ENCODE results near the gene FAM13A.
"Not testable (repeated sequence)": the region's sequence is repeated elsewhere in the genome, so short reads cannot be mapped to it uniquely, and the experiment has no call there.

FAM13A gene

GRCh38 chr4:88958080-88958479 is 98.9 kb downstream of the FAM13A start:
- no peak for DNase-seq (ENCODE audit: low spot score)

- no peak for DNase-seq (ENCODE audit: low spot score)
Measured at GRCh38 chr4:88957570-88957969, 99.4 kb downstream of the FAM13A start.

- DNase-seq (ENCODE audit: low spot score): no peak
Measured at GRCh38 chr4:88955580-88956380, 101.2 kb downstream of the FAM13A start.

GRCh38 chr4:88953400-88953799 is 103.6 kb downstream of the FAM13A start:
- DNase-seq (ENCODE audit: low spot score): no peak

GRCh38 chr4:88952081-88952480 is 104.9 kb downstream of the FAM13A start:
- no peak for DNase-seq (ENCODE audit: low spot score)

GRCh38 chr4:88949605-88950004 is 107.4 kb downstream of the FAM13A start:
- DNase-seq (ENCODE audit: low spot score): no peak

GRCh38 chr4:88940506-88940905 is 116.5 kb downstream of the FAM13A start:
- peak; percentile 37 for DNase-seq (ENCODE audit: low spot score)

GRCh38 chr4:88939697-88940096 is 117.3 kb downstream of the FAM13A start:
- DNase-seq (ENCODE audit: low spot score): no peak

GRCh38 chr4:88938138-88938537 is 118.8 kb downstream of the FAM13A start:
- no peak for DNase-seq (ENCODE audit: low spot score)

GRCh38 chr4:88937081-88937480 is 119.9 kb downstream of the FAM13A start:
- DNase-seq (ENCODE audit: low spot score): no peak

- no peak for DNase-seq (ENCODE audit: low spot score)
Measured at GRCh38 chr4:88933414-88934160, 123.4 kb downstream of the FAM13A start.

- DNase-seq (ENCODE audit: low spot score): no peak
Measured at GRCh38 chr4:88928852-88929251, 128.1 kb downstream of the FAM13A start.

- no peak for DNase-seq (ENCODE audit: low spot score)
Measured at GRCh38 chr4:88927420-88927819, 129.6 kb downstream of the FAM13A start.

GRCh38 chr4:88919056-88919455 is 137.9 kb downstream of the FAM13A start:
- DNase-seq (ENCODE audit: low spot score): no peak

GRCh38 chr4:88913181-88913580 is 143.8 kb downstream of the FAM13A start:
- not testable (repeated sequence) for DNase-seq (ENCODE audit: low spot score)

- DNase-seq (ENCODE audit: low spot score): no peak
Measured at GRCh38 chr4:88911246-88912212, 145.5 kb downstream of the FAM13A start.

GRCh38 chr4:88910101-88910500 is 146.9 kb downstream of the FAM13A start:
- DNase-seq (ENCODE audit: low spot score): no peak

GRCh38 chr4:88908521-88908920 is 148.5 kb downstream of the FAM13A start:
- no peak for DNase-seq (ENCODE audit: low spot score)

GRCh38 chr4:88908003-88908402 is 149.0 kb downstream of the FAM13A start:
- DNase-seq (ENCODE audit: low spot score): no peak

- DNase-seq (ENCODE audit: low spot score): no peak
Measured at GRCh38 chr4:88907478-88907877, 149.5 kb downstream of the FAM13A start.

GRCh38 chr4:88904240-88904639 is 152.7 kb downstream of the FAM13A start:
- DNase-seq (ENCODE audit: low spot score): not testable (repeated sequence)

GRCh38 chr4:88900432-88900831 is 156.6 kb downstream of the FAM13A start:
- DNase-seq (ENCODE audit: low spot score): no peak

Measured in CD4-positive, alpha-beta T cell treated with Interleukin-6 at 100 ng/mL for 8 hours (primary cell).